ENCODE measurements around the gene HELQ.

GRCh38 chr4:83431200-83431599, 24.4 kb downstream of the HELQ start:
- TF ChIP-seq TAF1 (IDR thresholded peaks at IDR 0.05; ENCODE audit: borderline replicate concordance, low read depth, low read length), result no peak
- TF ChIP-seq POLR2A (IDR thresholded peaks at IDR 0.05; ENCODE audit: low read depth, low read length), result no peak
- TF ChIP-seq POLR2AphosphoS5 (IDR thresholded peaks at IDR 0.05; ENCODE audit: low read depth, low read length), result no peak
